ENCODE results near the gene CALR. TPM values are rescaled to one million over a fixed set of nuclear protein-coding genes. Genes with fewer than 3 reads are reported as not detected.

Gene CALR
- total and polyA plus RNA-seq, 2 donors (not counting 1 experiment from before 2014, with no cell fraction given), result 1,447 to 2,757 TPM

GRCh38 chr19:12932392-12933286 is 5.8 kb upstream of the CALR start:
- Histone ChIP-seq H3K4me3 (replicated peaks in 1 of 4; ENCODE audit: control extremely low read depth in 1 of 4, insufficient read depth in 1 of 4, low read depth in 3 of 4, low read length in 4 of 4) (peak overlapping the region; percentile 71 to 96 (median 86)), H3K36me3 (ENCODE audit: control insufficient read depth, insufficient read depth, low read length) (peaks cover 16% of the 10 kb centered on the region), H3K27ac (ENCODE audit: insufficient read depth, low read length) (peak overlapping the region; percentile 75), H3K4me2 (ENCODE audit: extremely low read depth, insufficient read depth, low read length) (peak overlapping the region; percentile 97), H3K79me2 (ENCODE audit: control insufficient read depth, insufficient read depth, low read length) (peaks cover 20% of the 10 kb centered on the region), H2AFZ (ENCODE audit: low read length) (peak overlapping the region; percentile 61), H3K4me1 (ENCODE audit: control insufficient read depth, extremely low read depth, insufficient read depth, low read length) (peaks cover 4% of the 10 kb centered on the region), H3K9ac (ENCODE audit: insufficient read depth, low read length) (peak overlapping the region; percentile 90), H4K20me1 (ENCODE audit: control insufficient read depth, extremely low read depth, insufficient read depth, low read length) (no peaks in the 10 kb centered on the region), H3K27me3 (ENCODE audit: control insufficient read depth, insufficient read depth, low read length) (no peaks in the 10 kb centered on the region), H3K9me3 (ENCODE audit: control insufficient read depth, insufficient read depth, low read depth, low read length) (no peaks in the 10 kb centered on the region)
- TF ChIP-seq EZH2 (IDR thresholded peaks at IDR 0.05; ENCODE audit: low read length, missing control alignments) (no peak), CTCF (conservative IDR thresholded peaks at IDR 0.05 in 1 of 2, IDR thresholded peaks at IDR 0.05 in 1 of 2; ENCODE audit: low read depth in 1 of 2, low read length in 2 of 2) (no peak)
- no peak for DNase-seq (ENCODE audit: low read depth in 2 of 2)

GRCh38 chr19:12933287-12934072 is 4.9 kb upstream of the CALR start, which contains the start of gene FARSA:
TSS of gene FARSA (minus strand) at chr19:12933711. CDS start at chr19:12933696, 15 bp downstream.
- H3K27ac ChIP-seq (ENCODE audit: insufficient read depth, low read length), result peak within 1 kb of the TSS; percentile 75
- no peaks in the 10 kb centered on the region for H4K20me1 ChIP-seq (ENCODE audit: control insufficient read depth, extremely low read depth, insufficient read depth, low read length)
- H3K9me3 ChIP-seq (ENCODE audit: control insufficient read depth, insufficient read depth, low read depth, low read length), result no peaks in the 10 kb centered on the region
- H3K36me3 ChIP-seq (ENCODE audit: control insufficient read depth, insufficient read depth, low read length), result peaks cover 12% of the 10 kb centered on the region
- H3K9ac ChIP-seq (ENCODE audit: insufficient read depth, low read length), result peak within 1 kb of the TSS; percentile 90
- no peak for TF ChIP-seq CTCF (conservative IDR thresholded peaks at IDR 0.05 in 1 of 2, IDR thresholded peaks at IDR 0.05 in 1 of 2; ENCODE audit: low read depth in 1 of 2, low read length in 2 of 2)
- no peak for TF ChIP-seq EZH2 (IDR thresholded peaks at IDR 0.05; ENCODE audit: low read length, missing control alignments)
- peak within 1 kb of the TSS; percentile 71 to 96 (median 86) for H3K4me3 ChIP-seq (replicated peaks in 1 of 4; ENCODE audit: control extremely low read depth in 1 of 4, insufficient read depth in 1 of 4, low read depth in 3 of 4, low read length in 4 of 4)
- peak within 1 kb of the TSS; percentile 97 for H3K4me2 ChIP-seq (ENCODE audit: extremely low read depth, insufficient read depth, low read length)
- peaks cover 7% of the 10 kb centered on the region for H3K4me1 ChIP-seq (ENCODE audit: control insufficient read depth, extremely low read depth, insufficient read depth, low read length)
- H3K27me3 ChIP-seq (ENCODE audit: control insufficient read depth, insufficient read depth, low read length), result no peaks in the 10 kb centered on the region
- H3K79me2 ChIP-seq (ENCODE audit: control insufficient read depth, insufficient read depth, low read length), result peaks cover 20% of the 10 kb centered on the region
- peak within 1 kb of the TSS; percentile 98 for H2AFZ ChIP-seq (ENCODE audit: low read length)
- DNase-seq (ENCODE audit: low read depth in 2 of 2), result peak; percentile 88 to 89

GRCh38 chr19:12935071-12935470 is 3.3 kb upstream of the CALR start:
- no peak for DNase-seq (ENCODE audit: low read depth in 2 of 2)
- Histone ChIP-seq H2AFZ (ENCODE audit: low read length) (no peak overlapping the region), H3K27ac (ENCODE audit: insufficient read depth, low read length) (no peak overlapping the region), H3K36me3 (ENCODE audit: control insufficient read depth, insufficient read depth, low read length) (peaks cover 6% of the 10 kb centered on the region), H3K9me3 (ENCODE audit: control insufficient read depth, insufficient read depth, low read depth, low read length) (no peaks in the 10 kb centered on the region), H3K4me1 (ENCODE audit: control insufficient read depth, extremely low read depth, insufficient read depth, low read length) (peaks cover 9% of the 10 kb centered on the region), H3K4me3 (replicated peaks in 1 of 4; ENCODE audit: control extremely low read depth in 1 of 4, insufficient read depth in 1 of 4, low read depth in 3 of 4, low read length in 4 of 4) (no peak overlapping the region), H3K79me2 (ENCODE audit: control insufficient read depth, insufficient read depth, low read length) (peaks cover 36% of the 10 kb centered on the region), H3K27me3 (ENCODE audit: control insufficient read depth, insufficient read depth, low read length) (no peaks in the 10 kb centered on the region), H3K9ac (ENCODE audit: insufficient read depth, low read length) (no peak overlapping the region), H3K4me2 (ENCODE audit: extremely low read depth, insufficient read depth, low read length) (no peak overlapping the region), H4K20me1 (ENCODE audit: control insufficient read depth, extremely low read depth, insufficient read depth, low read length) (no peaks in the 10 kb centered on the region)
- TF ChIP-seq CTCF (conservative IDR thresholded peaks at IDR 0.05 in 1 of 2, IDR thresholded peaks at IDR 0.05 in 1 of 2; ENCODE audit: low read depth in 1 of 2, low read length in 2 of 2), result no peak
- no peak for TF ChIP-seq EZH2 (IDR thresholded peaks at IDR 0.05; ENCODE audit: low read length, missing control alignments)

Data from fibroblast of lung (primary cell).